Left lung (tissue), 10 donors: ENCODE results near the gene UBE2D2. TPM values are rescaled to one million over a fixed set of nuclear protein-coding genes. Genes with fewer than 3 reads are reported as not detected.
A peak's percentile ranks its signal among the peaks of the same experiment; 100 is the strongest.

Experiments used
- ATAC-seq: fragments of 200-7000 bp; cut with Tn5 transposase; one replicate; pipeline ENCODE4 v1.9.1; 2020; ENCODE audit warnings: moderate library complexity
- DNase-seq, 4 donors: peaks; one replicate each; pipeline ENCODE4 v3.0.0-alpha.2; 2013 to 2020
- H3K27ac ChIP-seq, 2 donors: fragments of 200-600 bp; sonication (generic) in 1 of 2; one replicate each; pipeline versions ENCODE4 v1.5.0 to v1.8.0; 2020 to 2021
- H3K27me3 ChIP-seq, 2 donors: fragments of 200-600 bp; sonication (generic) in 1 of 2; one replicate each; pipeline versions ENCODE4 v1.5.0 to v1.8.0; 2020 to 2021
- H3K36me3 ChIP-seq, 2 donors: fragments of 200-600 bp; sonication (generic) in 1 of 2; one replicate each; pipeline versions ENCODE4 v1.5.0 to v1.8.0; 2020 to 2021
- H3K4me1 ChIP-seq, 2 donors: fragments of 200-600 bp; one replicate each; pipeline ENCODE4 v1.8.0; 2021
- H3K4me3 ChIP-seq, 2 donors: fragments of 200-600 bp; sonication (generic) in 1 of 2; one replicate each; pipeline versions ENCODE4 v1.5.0 to v1.8.0; 2020 to 2021; ENCODE audit warnings: mild to moderate bottlenecking in 1 of 2
- H3K9me3 ChIP-seq, 2 donors: fragments of 200-600 bp; sonication (generic) in 1 of 2; one replicate each; pipeline versions ENCODE4 v1.5.0 to v1.8.0; 2020 to 2021
- intact Hi-C, 2 donors: fragments of 100-400 bp; cut with DNase I; formaldehyde crosslinking; loops; one replicate each; pipeline versions ENCODE4 v1.11.2 to v1.14.2; 2022
- polyA plus RNA-seq, 6 donors: library from polyadenylated mRNA; unstranded; fragments of 120-200 nt; gene quantifications; one replicate each; pipeline ENCODE4 v1.2.1, GENCODE V29; 2013; ENCODE audit not compliant: insufficient read length in 6 of 6
- total RNA-seq, 2 donors: library from RNA; stranded (reverse); fragmentation: NEBNext Ultra II Directional; extraction: Animal tissue kit (Norgen Biotek cat#: 25700); gene quantifications; one replicate each; pipeline ENCODE4 v1.2.1, GENCODE V29; 2021
- TF ChIP-seq, protein P1 (sequence below), 2 donors: fragments of 200-600 bp; sonication (generic) in 1 of 2; IDR thresholded peaks; one replicate each; pipeline versions ENCODE4 v1.5.0 to v1.8.0; 2021; ENCODE audit warnings: antibody characterized with exemption in 2 of 2
- donor health status: DM: no; HTN: yes; CAD: no.
- donor health status: DM: no; HTN: no; CAD: no.

UBE2D2 gene
- total and polyA plus RNA-seq, 8 donors: 122 to 160 (median 145) TPM

- no peaks in the 10 kb centered on the region for H3K36me3 ChIP-seq
- H3K9me3 ChIP-seq: no peaks in the 10 kb centered on the region
- peaks cover 0 to 45% of the 10 kb centered on the region in 2 donors for H3K27me3 ChIP-seq
- intact Hi-C loops: no loop called here
- DNase-seq: peak in 2 of 4 donors; percentile 24 to 26
- no peak for ATAC-seq
- TF ChIP-seq, protein P1, sequence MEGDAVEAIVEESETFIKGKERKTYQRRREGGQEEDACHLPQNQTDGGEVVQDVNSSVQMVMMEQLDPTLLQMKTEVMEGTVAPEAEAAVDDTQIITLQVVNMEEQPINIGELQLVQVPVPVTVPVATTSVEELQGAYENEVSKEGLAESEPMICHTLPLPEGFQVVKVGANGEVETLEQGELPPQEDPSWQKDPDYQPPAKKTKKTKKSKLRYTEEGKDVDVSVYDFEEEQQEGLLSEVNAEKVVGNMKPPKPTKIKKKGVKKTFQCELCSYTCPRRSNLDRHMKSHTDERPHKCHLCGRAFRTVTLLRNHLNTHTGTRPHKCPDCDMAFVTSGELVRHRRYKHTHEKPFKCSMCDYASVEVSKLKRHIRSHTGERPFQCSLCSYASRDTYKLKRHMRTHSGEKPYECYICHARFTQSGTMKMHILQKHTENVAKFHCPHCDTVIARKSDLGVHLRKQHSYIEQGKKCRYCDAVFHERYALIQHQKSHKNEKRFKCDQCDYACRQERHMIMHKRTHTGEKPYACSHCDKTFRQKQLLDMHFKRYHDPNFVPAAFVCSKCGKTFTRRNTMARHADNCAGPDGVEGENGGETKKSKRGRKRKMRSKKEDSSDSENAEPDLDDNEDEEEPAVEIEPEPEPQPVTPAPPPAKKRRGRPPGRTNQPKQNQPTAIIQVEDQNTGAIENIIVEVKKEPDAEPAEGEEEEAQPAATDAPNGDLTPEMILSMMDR (IDR thresholded peaks at IDR 0.05): no peak
- no peak overlapping the region for H3K27ac ChIP-seq
- no peak overlapping the region for H3K4me3 ChIP-seq
- peaks cover 3 to 31% of the 10 kb centered on the region in 2 donors for H3K4me1 ChIP-seq
These were observed 83.7 kb downstream of the UBE2D2 start for GRCh38 chr5:139644646-139645429.

DNA sequence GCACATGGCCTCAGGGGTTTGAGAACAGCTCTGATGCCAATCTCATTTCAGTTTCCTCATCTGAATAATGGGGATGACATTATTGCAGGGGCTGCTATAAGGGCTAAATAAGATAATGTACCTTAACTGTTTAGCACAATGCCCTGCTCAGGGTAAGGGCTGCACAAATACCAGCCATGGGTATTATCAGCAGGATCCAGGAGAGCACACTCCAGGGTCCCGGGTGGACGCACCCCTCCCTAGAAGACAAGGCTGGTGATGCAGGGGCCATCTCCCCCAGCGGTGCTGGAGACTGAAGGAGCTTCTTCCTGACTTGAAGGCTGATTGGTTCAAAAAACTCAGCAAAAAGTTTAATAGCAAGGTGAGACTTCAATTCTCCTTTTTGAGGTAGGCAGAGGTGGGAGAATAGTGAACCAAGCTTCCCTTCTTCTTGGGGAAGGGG lies 84.3 kb downstream of the UBE2D2 start:
- H3K27ac ChIP-seq: no peak overlapping the region
- peak in 1 of 4 donors; percentile 36 for DNase-seq
- peaks cover 4 to 37% of the 10 kb centered on the region in 2 donors for H3K4me1 ChIP-seq
- peaks cover 0 to 51% of the 10 kb centered on the region in 2 donors for H3K27me3 ChIP-seq
- no peak for ATAC-seq
- H3K4me3 ChIP-seq: no peak overlapping the region
- no peaks in the 10 kb centered on the region for H3K9me3 ChIP-seq
- intact Hi-C loops: no loop called here
- TF ChIP-seq, protein P1 (IDR thresholded peaks at IDR 0.05): no peak
- no peaks in the 10 kb centered on the region for H3K36me3 ChIP-seq

- peaks cover 10 to 44% of the 10 kb centered on the region in 2 donors for H3K4me1 ChIP-seq
- peaks cover 0 to 58% of the 10 kb centered on the region in 2 donors for H3K27me3 ChIP-seq
- no peaks in the 10 kb centered on the region for H3K9me3 ChIP-seq
- ATAC-seq (no peak), DNase-seq (peak in 2 of 4 donors; percentile 16 to 24)
- H3K36me3 ChIP-seq: no peaks in the 10 kb centered on the region
- intact Hi-C loops: no loop called here
- TF ChIP-seq, protein P1 (IDR thresholded peaks at IDR 0.05): no peak
- H3K4me3 ChIP-seq: no peak overlapping the region
- no peak overlapping the region for H3K27ac ChIP-seq
These were observed 85.0 kb downstream of the UBE2D2 start for GRCh38 chr5:139646111-139646510.

- intact Hi-C loops: no loop called here
- ATAC-seq: no peak
- H3K4me1 ChIP-seq: peaks cover 17 to 53% of the 10 kb centered on the region in 2 donors
- H3K36me3 ChIP-seq: no peaks in the 10 kb centered on the region
- peaks cover 0 to 66% of the 10 kb centered on the region in 2 donors for H3K27me3 ChIP-seq
- peak in 2 of 4 donors; percentile 43 to 83 for DNase-seq
- TF ChIP-seq, protein P1 (IDR thresholded peaks at IDR 0.05): no peak
- H3K4me3 ChIP-seq: peak overlapping the region in 1 of 2 donors; percentile 76
- no peaks in the 10 kb centered on the region for H3K9me3 ChIP-seq
- H3K27ac ChIP-seq: no peak overlapping the region
These were observed 85.9 kb downstream of the UBE2D2 start for GRCh38 chr5:139646912-139647505.
